H9 (cell line): ENCODE data around the gene NOS1AP. TPM values are rescaled to one million over a fixed set of nuclear protein-coding genes. Genes with fewer than 3 reads are reported as not detected.

Source experiments
- DNase-seq: peaks from one replicate; pipeline ENCODE4 v3.0.0-alpha.2; 2017
- H2AFZ ChIP-seq: one replicate; pipeline ENCODE4 v1.6.1; 2013; ENCODE audit warnings: mild to moderate bottlenecking, low read length, control low read depth, moderate library complexity
- H2AK5ac ChIP-seq: 2 replicates; pipeline ENCODE4 v1.6.1; 2013; ENCODE audit warnings: low read length, control low read depth, mixed read lengths; ENCODE audit not compliant: insufficient read length
- H2BK120ac ChIP-seq: one replicate; pipeline ENCODE4 v1.6.1; 2013; ENCODE audit warnings: low read depth, mild to moderate bottlenecking, low read length, control low read depth, inconsistent platforms; ENCODE audit not compliant: poor library complexity, severe bottlenecking
- H2BK12ac ChIP-seq: 2 replicates; pipeline ENCODE4 v1.6.1; 2013; ENCODE audit warnings: low read length, control low read depth, mixed read lengths, low read depth; ENCODE audit not compliant: insufficient read length
- H2BK15ac ChIP-seq: 2 replicates; pipeline ENCODE4 v1.6.1; 2013; ENCODE audit warnings: low read depth, low read length, control low read depth
- H2BK20ac ChIP-seq: one replicate; pipeline ENCODE4 v1.6.1; 2013; ENCODE audit warnings: low read depth, mild to moderate bottlenecking, low read length, control low read depth, inconsistent platforms; ENCODE audit not compliant: poor library complexity, severe bottlenecking
- H2BK5ac ChIP-seq: 2 replicates; pipeline ENCODE4 v1.6.1; 2013; ENCODE audit warnings: low read length, control low read depth, mixed read lengths; ENCODE audit not compliant: insufficient read length
- H3K14ac ChIP-seq: 2 replicates; pipeline ENCODE4 v1.6.1; 2013; ENCODE audit warnings: low read length, control low read depth; ENCODE audit not compliant: insufficient read depth
- H3K18ac ChIP-seq: 2 replicates; pipeline ENCODE4 v1.6.1; 2013; ENCODE audit warnings: low read depth, mild to moderate bottlenecking, mixed read lengths, low read length, control low read depth; ENCODE audit not compliant: insufficient read length
- H3K23ac ChIP-seq: 2 replicates; pipeline ENCODE4 v1.6.1; 2013; ENCODE audit warnings: low read length, control low read depth, mixed read lengths, low read depth; ENCODE audit not compliant: insufficient read length
- H3K23me2 ChIP-seq: 2 replicates; pipeline ENCODE4 v1.6.1; 2013; ENCODE audit warnings: low read depth, mild to moderate bottlenecking, mixed read lengths, low read length, control low read depth; ENCODE audit not compliant: insufficient read length, poor library complexity, severe bottlenecking
- H3K27ac ChIP-seq: 2 replicates; pipeline ENCODE4 v1.5.1; 2013; ENCODE audit warnings: low read length, control low read depth, mixed read lengths, low read depth; ENCODE audit not compliant: insufficient read length
- H3K27me3 ChIP-seq: 2 replicates; pipeline ENCODE4 v1.6.1; 2013; ENCODE audit warnings: low read length, control low read depth, inconsistent platforms; ENCODE audit not compliant: insufficient read depth
- H3K4ac ChIP-seq: 2 replicates; pipeline ENCODE4 v1.6.1; 2013; ENCODE audit warnings: low read depth, mild to moderate bottlenecking, control low read depth, inconsistent platforms, low read length, moderate library complexity
- H3K4me1 ChIP-seq: 2 replicates; pipeline ENCODE4 v1.6.1; 2013; ENCODE audit warnings: low read length, control low read depth, inconsistent platforms; ENCODE audit not compliant: insufficient read depth
- H3K4me2 ChIP-seq: 2 replicates; pipeline ENCODE4 v1.6.1; 2013; ENCODE audit warnings: low read length, control low read depth, mixed read lengths; ENCODE audit not compliant: insufficient read length, insufficient read depth
- H3K56ac ChIP-seq: 2 replicates; pipeline ENCODE4 v1.6.1; 2013; ENCODE audit warnings: low read depth, mild to moderate bottlenecking, mixed read lengths, low read length, control low read depth; ENCODE audit not compliant: insufficient read length
- H3K79me1 ChIP-seq: 2 replicates; pipeline ENCODE4 v1.6.1; 2013; ENCODE audit warnings: low read depth, mild to moderate bottlenecking, moderate library complexity, low read length, control low read depth, inconsistent platforms; ENCODE audit not compliant: insufficient read depth, poor library complexity, severe bottlenecking
- H3K79me2 ChIP-seq: 2 replicates; pipeline ENCODE4 v1.6.1; 2013; ENCODE audit warnings: low read length, control low read depth, inconsistent platforms; ENCODE audit not compliant: insufficient read depth
- H3K9ac ChIP-seq: 2 replicates; pipeline ENCODE4 v1.6.1; 2013; ENCODE audit warnings: low read length, control low read depth, mixed read lengths; ENCODE audit not compliant: insufficient read length; ENCODE audit errors: extremely low read depth
- H3K9me3 ChIP-seq: one replicate; pipeline ENCODE4 v1.6.1; 2013; ENCODE audit warnings: low read depth, low read length, inconsistent platforms; ENCODE audit not compliant: control insufficient read depth
- H3T11ph ChIP-seq: one replicate; pipeline ENCODE4 v1.6.1; 2013; ENCODE audit warnings: mild to moderate bottlenecking, low read length, control low read depth, inconsistent platforms
- H4K20me1 ChIP-seq: one replicate; pipeline ENCODE4 v1.6.1; 2013; ENCODE audit not compliant: control insufficient read depth, insufficient read length, insufficient read depth
- H4K5ac ChIP-seq: 2 replicates; pipeline ENCODE4 v1.6.1; 2013; ENCODE audit warnings: low read depth, mild to moderate bottlenecking, mixed read lengths, low read length, control low read depth; ENCODE audit not compliant: insufficient read length
- H4K8ac ChIP-seq: replicated peaks from 2 replicates; pipeline ENCODE4 v1.6.1; 2013; ENCODE audit warnings: low read length, control low read depth, mixed read lengths, low read depth; ENCODE audit not compliant: insufficient read length
- H4K91ac ChIP-seq: 2 replicates; pipeline ENCODE4 v1.6.1; 2013; ENCODE audit warnings: low read depth, mild to moderate bottlenecking, moderate library complexity, mixed read lengths, low read length, control low read depth; ENCODE audit not compliant: insufficient read length
- H3K27ac Mint-ChIP-seq, 3 experiments: 2 replicates in 2 of 3; 3 replicates in 1 of 3; pipeline ENCODE4 v1.8.0; 2020 to 2021; ENCODE audit warnings: mixed read lengths in 3 of 3, mild to moderate bottlenecking in 1 of 3, moderate library complexity in 1 of 3
- H3K27me3 Mint-ChIP-seq: 2 replicates; pipeline ENCODE4 v1.8.0; 2021; ENCODE audit warnings: low read depth, mild to moderate bottlenecking, moderate library complexity, mixed read lengths
- H3K36me3 Mint-ChIP-seq, 3 experiments: 2 replicates in 2 of 3; 3 replicates in 1 of 3; pipeline ENCODE4 v1.8.0; 2020 to 2021; ENCODE audit warnings: low read depth in 3 of 3, mixed read lengths in 3 of 3; ENCODE audit not compliant: insufficient read depth in 1 of 3
- H3K4me1 Mint-ChIP-seq, 2 experiments: 2 replicates each; pipeline ENCODE4 v1.8.0; 2020; ENCODE audit warnings: mixed read lengths in 2 of 2
- H3K4me3 Mint-ChIP-seq, 2 experiments: 2 replicates in 1 of 2; 3 replicates in 1 of 2; pipeline ENCODE4 v1.8.0; 2020 to 2021; ENCODE audit warnings: mild to moderate bottlenecking in 2 of 2, mixed read lengths in 2 of 2, moderate library complexity in 1 of 2
- H3K9me3 Mint-ChIP-seq, 2 experiments: 2 replicates in 1 of 2; 3 replicates in 1 of 2; pipeline ENCODE4 v1.8.0; 2020; ENCODE audit warnings: mild to moderate bottlenecking in 2 of 2, mixed read lengths in 2 of 2, moderate library complexity in 1 of 2
- WGBS: extraction: QIAGEN DNeasy Blood & Tissue Kit; methylation state at CpG from one replicate; pipeline ENCODE4 v1.1.7; 2013; ENCODE audit warnings: missing lambda C conversion rate, low lambda C conversion rate, mixed read lengths; ENCODE audit not compliant: insufficient read length; ENCODE audit errors: extremely low coverage; 5-methylcytosine and 5-hydroxymethylcytosine counted together
- total RNA-seq: library from RNA; stranded (reverse); gene quantifications from 2 replicates; pipeline ENCODE4 v1.2.1, GENCODE V29; 2021
- TF ChIP-seq, protein P1 (sequence below): fragments of 200-600 bp; sonication (generic); conservative IDR thresholded peaks from 3 replicates; pipeline ENCODE4 v1.8.0; 2021; ENCODE audit warnings: antibody characterized with exemption, mild to moderate bottlenecking

The NOS1AP gene
- total RNA-seq, 1 experiment from 2014 or later: 8.4 TPM

DNA sequence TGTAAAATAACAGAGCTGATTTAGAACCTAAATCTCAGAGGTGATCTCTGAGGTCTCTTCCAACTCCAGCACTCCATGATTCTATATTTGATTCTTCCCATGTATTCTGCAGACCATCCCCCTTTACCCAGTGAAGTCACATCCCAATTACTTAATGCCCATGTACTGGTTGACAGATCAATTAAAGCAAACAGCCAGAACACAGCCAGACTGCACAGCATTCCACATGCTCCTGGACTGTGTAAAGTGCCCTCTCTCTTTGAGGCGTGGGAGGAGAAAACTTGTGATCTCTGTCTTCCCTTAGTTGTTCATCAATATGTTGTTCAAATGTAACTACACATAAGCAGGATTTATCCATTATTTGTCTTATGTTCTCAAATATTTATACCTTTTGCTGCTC, 18.1 kb downstream of the NOS1AP start:
- H3K9me3 Mint-ChIP-seq: peaks cover 4 to 10% of the 10 kb centered on the region in 2 experiments
- no peak overlapping the region for H3K18ac ChIP-seq
- H3K27me3 ChIP-seq: no peaks in the 10 kb centered on the region; the same call in 1 of the 2 replicates
- peaks cover 10% of the 10 kb centered on the region for H3K27me3 Mint-ChIP-seq
- no peak overlapping the region for H2AK5ac ChIP-seq
- H2AFZ ChIP-seq: no peak overlapping the region
- peaks cover 2% of the 10 kb centered on the region; the same call in 1 of the 2 replicates for H3K79me2 ChIP-seq
- peaks cover 30 to 35% of the 10 kb centered on the region in 2 experiments for H3K4me1 Mint-ChIP-seq
- H3K4me3 Mint-ChIP-seq: no peak overlapping the region
- no peak overlapping the region for H2BK12ac ChIP-seq
- H4K5ac ChIP-seq: no peak overlapping the region
- no peak overlapping the region for H3K56ac ChIP-seq
- peaks cover 4% of the 10 kb centered on the region; the same call in 1 of the 2 replicates for H3K4me1 ChIP-seq
- no peak overlapping the region for H3T11ph ChIP-seq
- H3K4ac ChIP-seq: no peak overlapping the region
- H3K36me3 Mint-ChIP-seq: peaks cover 3 to 23% (median 10%) of the 10 kb centered on the region in 3 experiments
- no peak for DNase-seq
- no peaks in the 10 kb centered on the region for H3K9me3 ChIP-seq
- H3K9ac ChIP-seq: no peak overlapping the region
- H2BK15ac ChIP-seq: no peak overlapping the region
- TF ChIP-seq, protein P1, sequence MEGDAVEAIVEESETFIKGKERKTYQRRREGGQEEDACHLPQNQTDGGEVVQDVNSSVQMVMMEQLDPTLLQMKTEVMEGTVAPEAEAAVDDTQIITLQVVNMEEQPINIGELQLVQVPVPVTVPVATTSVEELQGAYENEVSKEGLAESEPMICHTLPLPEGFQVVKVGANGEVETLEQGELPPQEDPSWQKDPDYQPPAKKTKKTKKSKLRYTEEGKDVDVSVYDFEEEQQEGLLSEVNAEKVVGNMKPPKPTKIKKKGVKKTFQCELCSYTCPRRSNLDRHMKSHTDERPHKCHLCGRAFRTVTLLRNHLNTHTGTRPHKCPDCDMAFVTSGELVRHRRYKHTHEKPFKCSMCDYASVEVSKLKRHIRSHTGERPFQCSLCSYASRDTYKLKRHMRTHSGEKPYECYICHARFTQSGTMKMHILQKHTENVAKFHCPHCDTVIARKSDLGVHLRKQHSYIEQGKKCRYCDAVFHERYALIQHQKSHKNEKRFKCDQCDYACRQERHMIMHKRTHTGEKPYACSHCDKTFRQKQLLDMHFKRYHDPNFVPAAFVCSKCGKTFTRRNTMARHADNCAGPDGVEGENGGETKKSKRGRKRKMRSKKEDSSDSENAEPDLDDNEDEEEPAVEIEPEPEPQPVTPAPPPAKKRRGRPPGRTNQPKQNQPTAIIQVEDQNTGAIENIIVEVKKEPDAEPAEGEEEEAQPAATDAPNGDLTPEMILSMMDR: no peak
- H4K8ac ChIP-seq: no peak overlapping the region
- no peak overlapping the region for H3K4me2 ChIP-seq
- no peaks in the 10 kb centered on the region for H3K23me2 ChIP-seq
- H3K27ac Mint-ChIP-seq: no peak overlapping the region
- no peak overlapping the region for H2BK5ac ChIP-seq
- no peak overlapping the region for H2BK20ac ChIP-seq
- H4K91ac ChIP-seq: no peak overlapping the region
- H3K23ac ChIP-seq: no peak overlapping the region
- no peaks in the 10 kb centered on the region for H4K20me1 ChIP-seq
- no CpG with 5 or more reads among the region's 1 CpG for WGBS
- H2BK120ac ChIP-seq: no peak overlapping the region
- no peaks in the 10 kb centered on the region for H3K79me1 ChIP-seq
- no peak overlapping the region for H3K14ac ChIP-seq
- no peak overlapping the region for H3K27ac ChIP-seq
